ENCODE results near the gene EMSY. TPM values are rescaled to one million over a fixed set of nuclear protein-coding genes. Genes with fewer than 3 reads are reported as not detected.

EMSY gene
- total and polyA plus RNA-seq, 2 of the 13 experiments (the other 11 are each of a cell fraction or from before 2014, with no cell fraction given), result 11.6 to 18.5 TPM

- TF ChIP-seq ZNF30 (CRISPR knock-in tag; IDR thresholded peaks at IDR 0.05) (no peak), MIER3 (CRISPR knock-in tag; IDR thresholded peaks at IDR 0.05; ENCODE audit: borderline replicate concordance) (no peak), TAF15 (IDR thresholded peaks at IDR 0.05; ENCODE audit: low read depth, low read length, poor library complexity, severe bottlenecking) (no peak), PRDM10 (CRISPR knock-in tag; IDR thresholded peaks at IDR 0.05; ENCODE audit: low read depth) (no peak), ZBTB39 (CRISPR knock-in tag; IDR thresholded peaks at IDR 0.05) (no peak), PATZ1 (CRISPR knock-in tag; IDR thresholded peaks at IDR 0.05) (no peak), HMG20A (CRISPR knock-in tag; IDR thresholded peaks at IDR 0.05; ENCODE audit: borderline replicate concordance) (peak; percentile 47; the same call in 1 of the 2 replicates), SAP130 (CRISPR knock-in tag; IDR thresholded peaks at IDR 0.05; ENCODE audit: low read depth) (no peak), FOXP1 (IDR thresholded peaks at IDR 0.05) (no peak), FOXP1 (CRISPR knock-in tag; IDR thresholded peaks at IDR 0.05) (peak; percentile 55; the same call in 1 of the 2 replicates), NPAS2 (CRISPR knock-in tag; IDR thresholded peaks at IDR 0.05; ENCODE audit: borderline replicate concordance) (no peak), TEAD2 (CRISPR knock-in tag; IDR thresholded peaks at IDR 0.05) (no peak), NBN (conservative IDR thresholded peaks at IDR 0.05) (no peak), TP53 (CRISPR knock-in tag; conservative IDR thresholded peaks at IDR 0.05) (no peak)
- TF ChIP-seq, protein P1, sequence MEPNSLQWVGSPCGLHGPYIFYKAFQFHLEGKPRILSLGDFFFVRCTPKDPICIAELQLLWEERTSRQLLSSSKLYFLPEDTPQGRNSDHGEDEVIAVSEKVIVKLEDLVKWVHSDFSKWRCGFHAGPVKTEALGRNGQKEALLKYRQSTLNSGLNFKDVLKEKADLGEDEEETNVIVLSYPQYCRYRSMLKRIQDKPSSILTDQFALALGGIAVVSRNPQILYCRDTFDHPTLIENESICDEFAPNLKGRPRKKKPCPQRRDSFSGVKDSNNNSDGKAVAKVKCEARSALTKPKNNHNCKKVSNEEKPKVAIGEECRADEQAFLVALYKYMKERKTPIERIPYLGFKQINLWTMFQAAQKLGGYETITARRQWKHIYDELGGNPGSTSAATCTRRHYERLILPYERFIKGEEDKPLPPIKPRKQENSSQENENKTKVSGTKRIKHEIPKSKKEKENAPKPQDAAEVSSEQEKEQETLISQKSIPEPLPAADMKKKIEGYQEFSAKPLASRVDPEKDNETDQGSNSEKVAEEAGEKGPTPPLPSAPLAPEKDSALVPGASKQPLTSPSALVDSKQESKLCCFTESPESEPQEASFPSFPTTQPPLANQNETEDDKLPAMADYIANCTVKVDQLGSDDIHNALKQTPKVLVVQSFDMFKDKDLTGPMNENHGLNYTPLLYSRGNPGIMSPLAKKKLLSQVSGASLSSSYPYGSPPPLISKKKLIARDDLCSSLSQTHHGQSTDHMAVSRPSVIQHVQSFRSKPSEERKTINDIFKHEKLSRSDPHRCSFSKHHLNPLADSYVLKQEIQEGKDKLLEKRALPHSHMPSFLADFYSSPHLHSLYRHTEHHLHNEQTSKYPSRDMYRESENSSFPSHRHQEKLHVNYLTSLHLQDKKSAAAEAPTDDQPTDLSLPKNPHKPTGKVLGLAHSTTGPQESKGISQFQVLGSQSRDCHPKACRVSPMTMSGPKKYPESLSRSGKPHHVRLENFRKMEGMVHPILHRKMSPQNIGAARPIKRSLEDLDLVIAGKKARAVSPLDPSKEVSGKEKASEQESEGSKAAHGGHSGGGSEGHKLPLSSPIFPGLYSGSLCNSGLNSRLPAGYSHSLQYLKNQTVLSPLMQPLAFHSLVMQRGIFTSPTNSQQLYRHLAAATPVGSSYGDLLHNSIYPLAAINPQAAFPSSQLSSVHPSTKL (CRISPR knock-in tag; IDR thresholded peaks at IDR 0.05), result peak; percentile 65; the same call in 1 of the 2 replicates
These were observed 82.1 kb downstream of the EMSY start (continued) for GRCh38 chr11:76526878-76527277.
